ENCODE data around the gene AMIGO1.

Gene AMIGO1

DNA sequence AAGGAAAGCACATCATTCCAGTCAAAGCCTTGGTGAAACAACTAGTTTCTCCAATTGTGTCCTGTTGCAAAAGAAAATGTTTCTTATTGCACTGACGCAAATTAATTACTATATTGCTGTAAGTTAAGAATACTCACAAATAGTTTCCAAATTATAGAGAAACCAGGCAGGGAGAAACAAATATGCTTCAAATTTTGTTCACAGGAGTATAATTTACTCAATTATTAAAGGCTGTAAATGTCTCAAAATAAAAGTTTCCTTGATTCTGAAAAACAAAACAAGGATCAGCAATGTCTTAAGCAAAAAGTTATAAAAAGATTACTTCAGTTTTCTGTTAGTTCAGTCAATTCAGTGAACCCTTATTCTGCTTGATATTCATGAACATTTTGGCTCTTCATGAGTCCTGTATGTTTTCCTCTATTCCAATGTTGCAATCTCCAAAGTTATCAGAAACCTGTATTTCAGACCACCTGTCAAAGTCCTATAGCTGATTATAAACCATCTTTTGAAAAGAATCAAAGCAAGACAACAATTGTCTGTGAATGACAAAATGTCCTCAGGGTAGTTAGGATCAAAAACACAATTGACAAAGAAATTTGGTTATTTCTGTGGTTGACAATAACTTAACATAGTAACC lies 54.9 kb downstream of the AMIGO1 start:
- DNase-seq (ENCODE audit: low read depth in 1 of 2, low spot score in 1 of 2), result no peak
